Tibial nerve (tissue), 4 donors: ENCODE measurements around the gene TMEM169. TPM values are rescaled to one million over a fixed set of nuclear protein-coding genes. Genes with fewer than 3 reads are reported as not detected.

ENCODE experiments used
- DNase-seq, 2 donors: peaks; one replicate each; pipeline ENCODE4 v3.0.0-alpha.2; 2019; ENCODE audit warnings: low spot score in 2 of 2
- H3K27ac ChIP-seq, 4 donors: fragments of 200-600 bp; sonication (generic) in 3 of 4; one replicate each; pipeline ENCODE4 v1.5.1; 2017 to 2019; ENCODE audit warnings: mild to moderate bottlenecking in 1 of 4
- H3K27me3 ChIP-seq, 2 donors: fragments of 200-600 bp; sonication (generic) in 1 of 2; one replicate each; pipeline versions ENCODE4 v1.5.1 to v1.6.0; 2017 to 2019
- H3K36me3 ChIP-seq, 3 donors: fragments of 200-600 bp; sonication (generic); one replicate each; pipeline ENCODE4 v1.5.1; 2018 to 2019
- H3K4me1 ChIP-seq, 4 donors: fragments of 200-600 bp; sonication (generic) in 3 of 4; one replicate each; pipeline ENCODE4 v1.5.1; 2017 to 2019
- H3K4me3 ChIP-seq, 4 donors: fragments of 200-600 bp; sonication (generic) in 3 of 4; one replicate each; pipeline ENCODE4 v1.5.1; 2017 to 2019; ENCODE audit warnings: mild to moderate bottlenecking in 1 of 4, moderate library complexity in 1 of 4
- H3K9me3 ChIP-seq, 4 donors: fragments of 200-600 bp; sonication (generic) in 3 of 4; one replicate each; pipeline ENCODE4 v1.5.1; 2017 to 2019
- CTCF ChIP-seq, 5 experiments: fragments of 200-600 bp in 3 of 5; fragments of 450-650 bp in 2 of 5; sonication (generic) in 3 of 5; IDR thresholded peaks; one replicate each; pipeline ENCODE4 v1.5.1; 2016 to 2019; ENCODE audit warnings: antibody characterized with exemption in 5 of 5, mild to moderate bottlenecking in 3 of 5, moderate library complexity in 2 of 5
- EP300 ChIP-seq, 2 donors: sonication (generic); formaldehyde crosslinking; IDR thresholded peaks; one replicate each; pipeline ENCODE4 v1.6.1; 2017; ENCODE audit warnings: antibody characterized with exemption in 2 of 2, mild to moderate bottlenecking in 1 of 2
- POLR2A ChIP-seq, 2 donors: fragments of 450-650 bp; IDR thresholded peaks; one replicate each; pipeline ENCODE4 v1.6.1; 2017; ENCODE audit warnings: antibody characterized with exemption in 2 of 2, mild to moderate bottlenecking in 2 of 2, moderate library complexity in 2 of 2
- WGBS, 2 donors: methylation state at CpG; one replicate each; pipeline ENCODE4 v1.1.5; 2018; 5-methylcytosine and 5-hydroxymethylcytosine counted together
- total RNA-seq, 4 donors: library from RNA; depleted of rRNA; stranded (reverse); fragments of >200 nt; gene quantifications; one replicate each; pipeline ENCODE4 v1.1.0, GENCODE V29; 2016

Gene TMEM169
- total RNA-seq, 4 donors from 2014 or later, result 0.59 to 2.8 (median 1.7) TPM

- H3K9me3 ChIP-seq, result no peaks in the 10 kb centered on the region
- peaks cover 0 to 10% (median 0%) of the 10 kb centered on the region in 3 donors for H3K36me3 ChIP-seq
- no peak overlapping the region for H3K4me3 ChIP-seq
- no peak for DNase-seq
- 81 to 88% methylated on average over 6 of the region's 6 CpGs for WGBS, 2 donors
- TF ChIP-seq EP300 (IDR thresholded peaks at IDR 0.05) (no peak), CTCF (IDR thresholded peaks at IDR 0.05) (no peak), POLR2A (IDR thresholded peaks at IDR 0.05) (no peak)
- no peaks in the 10 kb centered on the region for H3K4me1 ChIP-seq
- no peak overlapping the region for H3K27ac ChIP-seq
- H3K27me3 ChIP-seq, result no peaks in the 10 kb centered on the region
These were observed 11.5 kb upstream of the TMEM169 start for GRCh38 chr2:216070195-216070594.

GRCh38 chr2:216071111-216071851 lies 10.4 kb upstream of the TMEM169 start:
- H3K27me3 ChIP-seq, result no peaks in the 10 kb centered on the region
- no peak overlapping the region for H3K27ac ChIP-seq
- no peaks in the 10 kb centered on the region for H3K9me3 ChIP-seq
- H3K36me3 ChIP-seq, result no peaks in the 10 kb centered on the region
- H3K4me3 ChIP-seq, result no peak overlapping the region
- no peaks in the 10 kb centered on the region for H3K4me1 ChIP-seq
- DNase-seq, result no peak
- 84 to 86% methylated on average over 12 of the region's 12 CpGs for WGBS, 2 donors
- TF ChIP-seq EP300 (IDR thresholded peaks at IDR 0.05) (no peak), POLR2A (IDR thresholded peaks at IDR 0.05) (no peak), CTCF (IDR thresholded peaks at IDR 0.05) (no peak)

- no peak for DNase-seq
- Histone ChIP-seq H3K4me1 (no peaks in the 10 kb centered on the region), H3K9me3 (no peaks in the 10 kb centered on the region), H3K27me3 (no peaks in the 10 kb centered on the region), H3K36me3 (no peaks in the 10 kb centered on the region), H3K4me3 (no peak overlapping the region), H3K27ac (no peak overlapping the region)
- TF ChIP-seq EP300 (IDR thresholded peaks at IDR 0.05), result no peak
- TF ChIP-seq POLR2A (IDR thresholded peaks at IDR 0.05), result no peak
- TF ChIP-seq CTCF (IDR thresholded peaks at IDR 0.05), result no peak
These were observed 9.2 kb upstream of the TMEM169 start for GRCh38 chr2:216072473-216072872.

DNA sequence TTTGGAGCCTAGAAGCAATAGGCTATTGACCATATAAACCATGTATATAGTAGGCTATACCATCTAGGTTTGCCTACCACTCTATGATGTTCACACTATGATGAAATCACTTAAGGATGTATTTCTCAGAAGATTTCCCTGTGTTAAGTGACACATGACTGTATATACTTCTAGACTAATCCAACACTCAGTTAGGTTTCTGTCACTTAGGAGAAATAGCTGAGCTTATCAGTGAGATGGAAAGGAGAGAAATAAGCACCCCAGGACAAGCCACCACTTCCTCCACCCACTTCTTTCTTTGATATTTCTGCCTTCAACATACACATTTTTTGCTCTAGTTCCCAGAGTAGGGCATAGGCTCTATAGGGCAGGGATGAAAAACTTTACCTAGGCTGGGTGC lies 7.9 kb upstream of the TMEM169 start:
- Histone ChIP-seq H3K27me3 (no peaks in the 10 kb centered on the region), H3K4me1 (no peaks in the 10 kb centered on the region), H3K4me3 (no peak overlapping the region), H3K9me3 (no peaks in the 10 kb centered on the region), H3K27ac (no peak overlapping the region), H3K36me3 (no peaks in the 10 kb centered on the region)
- no peak for DNase-seq
- TF ChIP-seq CTCF (IDR thresholded peaks at IDR 0.05) (no peak), EP300 (IDR thresholded peaks at IDR 0.05) (no peak), POLR2A (IDR thresholded peaks at IDR 0.05) (no peak)

DNA sequence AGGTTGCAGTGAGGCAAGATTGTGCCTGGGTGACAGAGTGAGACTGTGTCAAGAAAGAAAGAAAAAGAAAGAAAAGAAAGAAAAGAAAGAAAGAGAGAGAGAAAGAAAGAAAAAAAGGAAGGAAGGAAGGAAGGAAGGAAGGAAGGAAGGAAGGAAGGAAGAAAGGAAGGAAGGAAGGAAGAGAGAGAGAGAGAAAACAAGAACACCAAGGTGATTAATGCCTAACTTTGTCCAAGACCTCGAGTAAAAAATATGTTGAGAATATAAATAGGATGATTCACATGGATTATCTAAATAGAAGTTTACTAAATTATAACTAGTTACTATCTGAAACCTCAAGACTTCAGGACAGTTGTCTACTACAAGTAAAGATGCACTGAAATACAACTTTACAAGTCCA lies 7.3 kb upstream of the TMEM169 start:
- Histone ChIP-seq H3K4me3 (no peak overlapping the region), H3K27ac (no peak overlapping the region), H3K4me1 (no peaks in the 10 kb centered on the region), H3K9me3 (no peaks in the 10 kb centered on the region), H3K27me3 (no peaks in the 10 kb centered on the region), H3K36me3 (no peaks in the 10 kb centered on the region)
- no peak for DNase-seq
- no peak for TF ChIP-seq POLR2A (IDR thresholded peaks at IDR 0.05)
- TF ChIP-seq EP300 (IDR thresholded peaks at IDR 0.05), result no peak
- no peak for TF ChIP-seq CTCF (IDR thresholded peaks at IDR 0.05)
- WGBS, 2 donors, result 55 to 57% methylated on average over 1 of the region's 1 CpG
